ENCODE measurements around the gene SLC7A5.
A peak's percentile ranks its signal among the peaks of the same experiment; 100 is the strongest.

The SLC7A5 gene

GRCh38 chr16:87851141-87851587, 18.1 kb downstream of the SLC7A5 start (continued):
- no peak for TF ChIP-seq INSM2 (tag by site-specific recombination; IDR thresholded peaks at IDR 0.05)
- no peak for TF ChIP-seq OSR2 (tag by site-specific recombination; IDR thresholded peaks at IDR 0.05)
- TF ChIP-seq HIC1 (tag by site-specific recombination; IDR thresholded peaks at IDR 0.05), result no peak
- no peak for TF ChIP-seq GLI4 (tag by site-specific recombination; IDR thresholded peaks at IDR 0.05)
- no peak for TF ChIP-seq ZNF426 (tag by site-specific recombination; IDR thresholded peaks at IDR 0.05)
- TF ChIP-seq ZNF843 (tag by site-specific recombination; IDR thresholded peaks at IDR 0.05), result no peak
- no peak for TF ChIP-seq PRDM1 (tag by site-specific recombination; IDR thresholded peaks at IDR 0.05)
- TF ChIP-seq ZNF776 (tag by site-specific recombination; IDR thresholded peaks at IDR 0.05; ENCODE audit: borderline replicate concordance), result no peak
- TF ChIP-seq ZNF645 (tag by site-specific recombination; IDR thresholded peaks at IDR 0.05), result no peak
- no peak for TF ChIP-seq ZSCAN18 (tag by site-specific recombination; IDR thresholded peaks at IDR 0.05)
- no peak for TF ChIP-seq ZNF416 (tag by site-specific recombination; IDR thresholded peaks at IDR 0.05)
- no peak for TF ChIP-seq ZNF837 (tag by site-specific recombination; IDR thresholded peaks at IDR 0.05)
- TF ChIP-seq PRDM10 (tag by site-specific recombination; IDR thresholded peaks at IDR 0.05), result peak; percentile 55
- TF ChIP-seq ZNF138 (tag by site-specific recombination; IDR thresholded peaks at IDR 0.05; ENCODE audit: borderline replicate concordance), result no peak
- no peak for TF ChIP-seq ZNF112 (tag by site-specific recombination; IDR thresholded peaks at IDR 0.05)
- no peak for TF ChIP-seq PBX3 (CRISPR knock-in tag; IDR thresholded peaks at IDR 0.05)
- TF ChIP-seq ZNF529 (tag by site-specific recombination; IDR thresholded peaks at IDR 0.05; ENCODE audit: insufficient replicate concordance), result no peak
- peak; percentile 32; the same call in 1 of the 2 replicates for TF ChIP-seq ZFHX2 (tag by site-specific recombination; conservative IDR thresholded peaks at IDR 0.05)
- no peak for TF ChIP-seq ZNF513 (tag by site-specific recombination; IDR thresholded peaks at IDR 0.05)
- TF ChIP-seq KLF1 (tag by site-specific recombination; IDR thresholded peaks at IDR 0.05), result no peak
- peak; percentile 31; the same call in 1 of the 2 replicates for TF ChIP-seq GLIS1 (tag by site-specific recombination; IDR thresholded peaks at IDR 0.05)
- TF ChIP-seq PATZ1 (tag by site-specific recombination; IDR thresholded peaks at IDR 0.05), result no peak
- TF ChIP-seq ZNF26 (tag by site-specific recombination; IDR thresholded peaks at IDR 0.05), result no peak
